WERI-Rb-1 (cell line): Measurements from ENCODE around the gene PPP4R2.

Experiments used
- DNase-seq: peaks from one replicate; pipeline ENCODE4 v3.0.0-alpha.2; 2020
- H3K27ac ChIP-seq: fragments of 250-450 bp; sonication (Bioruptor Pico); 2 replicates; pipeline ENCODE4 v1.5.1; 2020; ENCODE audit warnings: mild to moderate bottlenecking, moderate library complexity
- H3K27me3 ChIP-seq: fragments of 250-450 bp; sonication (Bioruptor Pico); 2 replicates; pipeline ENCODE4 v1.5.1; 2021; ENCODE audit warnings: mild to moderate bottlenecking, low read depth, moderate library complexity; ENCODE audit not compliant: insufficient read depth, severe bottlenecking
- H3K36me3 ChIP-seq: fragments of 250-450 bp; sonication (Bioruptor Pico); 2 replicates; pipeline ENCODE4 v1.5.1; 2020; ENCODE audit warnings: mild to moderate bottlenecking, moderate library complexity
- H3K4me3 ChIP-seq: 2 replicates; pipeline ENCODE4 v1.5.1; 2011; ENCODE audit warnings: low read depth, mild to moderate bottlenecking, control low read depth, low read length
- H3K9me3 ChIP-seq: fragments of 250-450 bp; sonication (Bioruptor Pico); 2 replicates; pipeline ENCODE4 v1.5.1; 2021; ENCODE audit warnings: mild to moderate bottlenecking, moderate library complexity; ENCODE audit not compliant: severe bottlenecking
- CTCF ChIP-seq: IDR thresholded peaks from 2 replicates; pipeline ENCODE4 v1.5.1; 2011; ENCODE audit warnings: low read depth, mild to moderate bottlenecking, control low read depth, inconsistent platforms, low read length

PPP4R2 gene

GRCh38 chr3:73098873-73099272, 102.3 kb downstream of the PPP4R2 start:
- Histone ChIP-seq H3K27me3 (no peaks in the 10 kb centered on the region), H3K9me3 (no peaks in the 10 kb centered on the region), H3K36me3 (no peaks in the 10 kb centered on the region), H3K4me3 (no peak overlapping the region), H3K27ac (no peak overlapping the region)
- no peak for DNase-seq
- TF ChIP-seq CTCF, result no peak

DNA sequence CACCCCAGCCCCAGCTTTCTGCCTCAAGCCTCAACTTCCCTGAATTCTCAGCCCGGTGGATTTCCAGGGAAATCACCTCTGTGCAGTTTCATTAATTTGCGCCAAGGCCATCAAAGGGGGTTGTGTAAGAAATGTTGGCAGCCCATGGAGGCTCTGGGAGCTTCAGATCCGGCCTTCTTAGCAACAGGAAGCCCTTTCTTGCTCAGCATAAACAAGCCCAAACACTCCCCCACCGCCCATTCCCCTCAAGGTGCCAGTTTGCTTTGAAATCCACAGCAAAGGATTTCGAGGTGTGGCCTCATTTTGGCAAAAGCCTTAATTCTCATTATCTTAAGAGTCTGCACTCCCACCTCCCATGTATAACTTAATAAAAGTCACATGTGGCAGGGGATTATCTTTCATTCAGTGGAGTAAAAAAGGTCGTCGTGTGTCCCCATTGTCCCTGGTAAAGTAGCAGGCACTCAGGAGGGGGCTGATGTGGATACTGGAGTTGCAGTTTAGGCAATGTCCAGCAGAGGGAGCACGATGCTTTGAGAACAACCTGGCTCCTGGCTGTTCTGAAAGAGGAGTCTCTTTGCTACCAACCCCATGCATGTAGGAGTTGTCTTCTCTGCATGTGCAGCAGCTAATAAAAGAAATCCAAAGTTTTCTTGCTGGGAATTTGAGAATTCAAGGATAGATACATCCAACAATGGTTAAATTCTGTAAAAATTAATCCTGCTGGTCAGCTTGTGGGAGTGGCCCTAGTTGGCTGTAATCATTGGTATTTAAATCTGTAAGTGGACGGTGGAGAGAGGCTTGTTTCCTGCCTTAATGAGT, 104.3 kb downstream of the PPP4R2 start:
- Histone ChIP-seq H3K36me3 (no peaks in the 10 kb centered on the region), H3K4me3 (no peak overlapping the region), H3K9me3 (no peaks in the 10 kb centered on the region), H3K27ac (no peak overlapping the region; the same call in 1 of the 2 replicates), H3K27me3 (no peaks in the 10 kb centered on the region)
- peak; percentile 89 for DNase-seq
- TF ChIP-seq CTCF, result peak; percentile 90

DNA sequence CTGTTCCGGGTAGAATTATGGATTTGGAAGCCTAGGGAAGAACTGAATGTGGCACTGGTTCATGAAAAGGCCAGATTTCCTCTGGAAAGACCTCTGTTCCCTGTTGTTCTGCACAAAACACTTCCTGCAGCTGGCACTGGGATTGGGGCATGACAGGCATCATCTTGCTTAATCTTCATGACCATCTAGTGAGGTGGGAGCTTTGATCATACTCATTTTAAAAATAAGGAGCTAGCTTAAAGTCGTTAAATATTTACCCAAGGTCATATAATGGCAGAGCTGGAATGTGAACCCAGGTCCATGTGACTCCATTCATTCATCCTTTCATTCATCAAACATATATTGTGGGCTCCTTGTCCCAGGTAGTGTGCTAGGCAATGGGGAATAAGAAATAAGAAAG, 105.3 kb downstream of the PPP4R2 start:
- no peak for DNase-seq
- TF ChIP-seq CTCF, result no peak
- Histone ChIP-seq H3K9me3 (no peaks in the 10 kb centered on the region), H3K27ac (no peak overlapping the region), H3K36me3 (no peaks in the 10 kb centered on the region), H3K4me3 (no peak overlapping the region), H3K27me3 (no peaks in the 10 kb centered on the region)

DNA sequence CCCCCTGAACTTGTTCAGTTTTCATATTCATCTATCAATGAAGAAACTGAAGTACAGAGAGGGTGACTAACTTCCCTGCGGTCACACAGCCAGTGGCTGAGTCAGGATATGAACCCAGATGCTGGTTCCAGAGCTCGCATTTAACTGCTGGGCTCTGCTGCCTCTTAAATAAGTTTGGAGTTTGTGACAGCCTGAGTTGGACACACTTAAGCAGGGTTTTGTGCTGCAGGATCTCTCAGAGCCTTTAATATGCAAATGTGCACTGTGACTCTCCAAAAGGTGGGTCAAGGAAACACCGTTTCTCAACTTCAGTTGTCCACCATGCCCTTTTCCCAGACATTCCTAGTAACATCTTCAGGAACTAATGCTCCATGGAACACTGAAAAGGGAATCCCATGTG, 110.6 kb downstream of the PPP4R2 start:
- Histone ChIP-seq H3K36me3 (no peaks in the 10 kb centered on the region), H3K27me3 (no peaks in the 10 kb centered on the region), H3K4me3 (no peak overlapping the region), H3K9me3 (no peaks in the 10 kb centered on the region), H3K27ac (no peak overlapping the region)
- no peak for TF ChIP-seq CTCF
- no peak for DNase-seq

- H3K9me3 ChIP-seq, result no peaks in the 10 kb centered on the region
- no peak for TF ChIP-seq CTCF
- DNase-seq, result no peak
- no peaks in the 10 kb centered on the region for H3K36me3 ChIP-seq
- H3K27ac ChIP-seq, result no peak overlapping the region
- H3K4me3 ChIP-seq, result no peak overlapping the region
- H3K27me3 ChIP-seq, result no peaks in the 10 kb centered on the region
Measured at GRCh38 chr3:73107676-73108187, 111.1 kb downstream of the PPP4R2 start.
